IgD-negative memory B cell (primary cell): ENCODE results near the gene GSTA5. TPM values are rescaled to one million over a fixed set of nuclear protein-coding genes. Genes with fewer than 3 reads are reported as not detected.
"Not testable (repeated sequence)": the region's sequence is repeated elsewhere in the genome, so short reads cannot be mapped to it uniquely, and the experiment has no call there.

Source experiments
- H3K27ac Mint-ChIP-seq, 3 donors: one replicate each; pipeline ENCODE4 v1.8.0; 2020 to 2022; ENCODE audit warnings: mild to moderate bottlenecking in 3 of 3, mixed read lengths in 3 of 3, moderate library complexity in 1 of 3
- H3K27me3 Mint-ChIP-seq: one replicate; pipeline ENCODE4 v1.8.0; 2021; ENCODE audit warnings: mixed read lengths
- H3K36me3 Mint-ChIP-seq: one replicate; pipeline ENCODE4 v1.8.0; 2020; ENCODE audit warnings: mild to moderate bottlenecking, mixed read lengths
- H3K4me1 Mint-ChIP-seq, 3 donors: one replicate each; pipeline ENCODE4 v1.8.0; 2020 to 2022; ENCODE audit warnings: mixed read lengths in 3 of 3, mild to moderate bottlenecking in 1 of 3
- H3K4me3 Mint-ChIP-seq, 4 donors: one replicate each; pipeline ENCODE4 v1.8.0; 2020 to 2022; ENCODE audit warnings: mild to moderate bottlenecking in 4 of 4, mixed read lengths in 4 of 4, moderate library complexity in 3 of 4
- H3K9me3 Mint-ChIP-seq, 3 donors: one replicate each; pipeline ENCODE4 v1.8.0; 2020 to 2021; ENCODE audit warnings: mixed read lengths in 3 of 3, mild to moderate bottlenecking in 1 of 3
- polyA plus RNA-seq: library from polyadenylated mRNA; unstranded; fragments of 300-500 nt; fragmentation: Illumina TruSeq; gene quantifications from one replicate; pipeline ENCODE4 v1.2.3, GENCODE V29; 2021

The GSTA5 gene
- polyA plus RNA-seq, 1 donor from 2014 or later: not detected

- H3K27ac Mint-ChIP-seq: no peak overlapping the region
- no peaks in the 10 kb centered on the region for H3K36me3 Mint-ChIP-seq
- H3K9me3 Mint-ChIP-seq: peaks cover 0 to 6% (median 0%) of the 10 kb centered on the region in 3 donors
- no peaks in the 10 kb centered on the region for H3K4me1 Mint-ChIP-seq
- peaks cover 35% of the 10 kb centered on the region for H3K27me3 Mint-ChIP-seq
- no peak overlapping the region for H3K4me3 Mint-ChIP-seq
Measured at GRCh38 chr6:52858416-52858815, 17.8 kb upstream of the GSTA5 start.

- H3K27me3 Mint-ChIP-seq: peaks cover 40% of the 10 kb centered on the region
- not testable (repeated sequence) for H3K9me3 Mint-ChIP-seq, H3K36me3 Mint-ChIP-seq, H3K4me3 Mint-ChIP-seq, H3K27ac Mint-ChIP-seq, H3K4me1 Mint-ChIP-seq
Measured at GRCh38 chr6:52856137-52856536, 15.5 kb upstream of the GSTA5 start.

DNA sequence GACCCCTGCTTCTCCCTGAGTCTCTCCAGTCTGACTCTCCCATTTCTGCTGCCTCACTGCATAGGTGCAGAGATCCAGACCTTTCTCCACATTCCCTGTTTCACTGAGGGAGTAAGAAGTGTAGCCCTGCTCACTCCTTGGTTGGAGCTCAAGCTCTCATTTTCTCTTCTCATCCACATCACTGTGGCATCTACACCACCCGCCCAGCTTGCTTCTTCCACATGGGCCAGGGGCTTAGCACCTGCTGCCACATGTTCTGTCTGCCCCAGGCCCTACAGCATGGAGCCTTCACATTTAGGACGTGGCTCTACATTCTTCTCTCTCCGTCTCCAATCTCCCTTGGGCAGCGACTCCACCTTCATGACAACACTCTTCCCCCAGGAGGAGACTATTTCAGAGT lies 8.5 kb upstream of the GSTA5 start:
- Mint-ChIP-seq H3K9me3 (peaks cover 0 to 5% (median 0%) of the 10 kb centered on the region in 3 donors), H3K27ac (peak overlapping the region in 1 of 3 donors; percentile 60), H3K36me3 (no peaks in the 10 kb centered on the region), H3K4me3 (no peak overlapping the region), H3K27me3 (peaks cover 13% of the 10 kb centered on the region), H3K4me1 (no peaks in the 10 kb centered on the region)

- H3K4me1 Mint-ChIP-seq: no peaks in the 10 kb centered on the region
- peaks cover 0 to 3% (median 0%) of the 10 kb centered on the region in 3 donors for H3K9me3 Mint-ChIP-seq
- H3K4me3 Mint-ChIP-seq: no peak overlapping the region
- H3K27me3 Mint-ChIP-seq: peaks cover 3% of the 10 kb centered on the region
- no peak overlapping the region for H3K27ac Mint-ChIP-seq
- H3K36me3 Mint-ChIP-seq: peaks cover 2% of the 10 kb centered on the region
Measured at GRCh38 chr6:52846002-52846401, 5.4 kb upstream of the GSTA5 start.

DNA sequence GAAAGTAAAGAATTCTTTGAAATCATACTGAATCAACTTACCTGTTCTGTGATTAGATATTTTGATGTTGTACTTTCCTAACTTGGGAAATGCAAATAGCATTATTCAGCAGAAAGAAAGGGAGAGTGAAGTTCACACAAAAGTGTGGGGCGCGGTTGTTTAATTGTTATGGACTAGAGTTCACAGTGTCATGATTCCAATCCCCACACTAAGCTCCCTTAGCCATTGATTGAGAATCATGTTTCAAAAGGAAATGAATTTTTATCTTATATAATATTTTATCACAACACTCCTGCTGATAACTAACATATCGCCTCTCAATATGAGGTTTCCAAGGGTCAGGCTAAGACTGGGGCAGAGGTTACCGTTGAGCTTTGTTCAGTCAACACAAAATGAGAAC lies 3.0 kb upstream of the GSTA5 start:
- Mint-ChIP-seq H3K4me1 (no peaks in the 10 kb centered on the region), H3K9me3 (no peaks in the 10 kb centered on the region), H3K36me3 (peaks cover 2% of the 10 kb centered on the region), H3K27me3 (peaks cover 3% of the 10 kb centered on the region), H3K4me3 (no peak overlapping the region), H3K27ac (no peak overlapping the region)

GRCh38 chr6:52839124-52840055 lies 1.2 kb downstream of the GSTA5 start:
- no peaks in the 10 kb centered on the region for H3K4me1 Mint-ChIP-seq
- H3K36me3 Mint-ChIP-seq: peaks cover 2% of the 10 kb centered on the region
- H3K27me3 Mint-ChIP-seq: peaks cover 20% of the 10 kb centered on the region
- no peaks in the 10 kb centered on the region for H3K9me3 Mint-ChIP-seq
- no peak overlapping the region for H3K27ac Mint-ChIP-seq
- H3K4me3 Mint-ChIP-seq: no peak overlapping the region

DNA sequence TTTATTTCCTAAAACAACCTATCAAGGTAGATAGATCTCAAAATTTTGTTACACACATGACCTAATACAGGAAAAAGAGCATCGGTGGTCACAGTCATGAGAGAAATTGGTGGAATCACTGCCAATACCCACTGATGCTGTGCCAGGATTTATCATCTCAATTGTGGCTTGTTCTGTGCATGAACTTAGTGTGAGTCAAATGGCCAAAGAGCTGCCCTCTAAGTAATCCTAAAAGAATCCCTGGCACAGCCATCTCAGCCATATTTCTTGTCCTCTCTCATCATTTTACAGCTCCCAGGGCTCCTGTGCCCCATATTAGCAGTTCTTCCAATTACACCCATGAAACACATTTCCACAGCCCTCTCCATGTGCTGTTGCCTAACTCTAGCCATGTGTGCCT lies 6.1 kb downstream of the GSTA5 start:
- peaks cover 2% of the 10 kb centered on the region for H3K36me3 Mint-ChIP-seq

GRCh38 chr6:52830869-52831268 lies 9.7 kb downstream of the GSTA5 start:
- H3K4me3 Mint-ChIP-seq, H3K27me3 Mint-ChIP-seq, H3K9me3 Mint-ChIP-seq, H3K4me1 Mint-ChIP-seq, H3K27ac Mint-ChIP-seq, H3K36me3 Mint-ChIP-seq: not testable (repeated sequence)

More for the DNA sequence above, 6.1 kb downstream of the GSTA5 start:
- no peak overlapping the region for H3K27ac Mint-ChIP-seq
- no peaks in the 10 kb centered on the region for H3K9me3 Mint-ChIP-seq
- H3K4me1 Mint-ChIP-seq: no peaks in the 10 kb centered on the region
- H3K27me3 Mint-ChIP-seq: peaks cover 20% of the 10 kb centered on the region
- H3K4me3 Mint-ChIP-seq: no peak overlapping the region

DNA sequence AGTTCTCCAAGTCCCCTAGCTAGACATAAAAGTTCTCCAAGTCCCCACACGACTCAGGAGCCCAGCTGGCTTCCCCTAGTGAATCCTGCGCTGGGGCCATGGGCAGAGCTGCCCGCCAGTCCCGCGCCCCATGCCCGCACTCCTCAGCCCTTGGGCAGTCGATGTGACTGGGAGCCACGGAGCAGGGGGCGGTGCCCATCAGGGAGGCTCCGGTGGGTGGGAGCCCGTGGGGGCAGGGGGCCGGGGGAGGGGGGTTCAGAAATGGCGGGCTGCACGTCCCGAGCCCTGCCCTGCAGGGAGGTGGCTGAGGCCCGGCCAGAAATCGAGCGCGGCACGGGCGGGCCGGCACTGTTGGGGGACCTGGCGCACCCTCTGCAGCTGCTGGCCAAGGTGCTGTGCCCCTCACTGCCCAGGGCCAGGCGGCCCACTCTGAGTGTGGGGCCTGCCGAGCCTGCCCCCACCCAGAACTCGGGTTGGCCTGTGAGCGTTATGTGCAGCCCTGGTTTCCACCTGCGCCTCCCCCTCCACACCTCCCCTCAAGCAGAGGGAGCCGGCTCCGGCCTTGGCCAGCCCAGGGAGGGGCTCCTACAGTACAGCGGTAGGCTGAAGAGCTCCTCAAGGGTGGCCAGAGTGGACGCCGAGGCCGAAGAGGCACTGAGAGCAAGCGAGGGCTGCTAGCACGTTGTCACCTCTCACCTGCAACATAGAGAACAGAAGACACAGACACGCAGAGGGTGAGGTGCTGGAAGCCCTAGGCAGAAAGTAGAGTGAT lies 11.4 kb downstream of the GSTA5 start:
- H3K27me3 Mint-ChIP-seq: peaks cover 2% of the 10 kb centered on the region
- H3K9me3 Mint-ChIP-seq: peaks cover 0 to 2% (median 0%) of the 10 kb centered on the region in 3 donors
- no peak overlapping the region for H3K27ac Mint-ChIP-seq
- no peak overlapping the region for H3K4me3 Mint-ChIP-seq
- H3K4me1 Mint-ChIP-seq: no peaks in the 10 kb centered on the region
- peaks cover 5% of the 10 kb centered on the region for H3K36me3 Mint-ChIP-seq

GRCh38 chr6:52828621-52829020 lies 12.0 kb downstream of the GSTA5 start:
- not testable (repeated sequence) for H3K4me3 Mint-ChIP-seq, H3K9me3 Mint-ChIP-seq, H3K36me3 Mint-ChIP-seq, H3K4me1 Mint-ChIP-seq, H3K27me3 Mint-ChIP-seq
- peak overlapping the region in 1 of 3 donors; percentile 16 for H3K27ac Mint-ChIP-seq

- H3K4me3 Mint-ChIP-seq, H3K9me3 Mint-ChIP-seq, H3K27ac Mint-ChIP-seq, H3K36me3 Mint-ChIP-seq, H3K27me3 Mint-ChIP-seq, H3K4me1 Mint-ChIP-seq: not testable (repeated sequence)
Measured at GRCh38 chr6:52827073-52827783, 13.4 kb downstream of the GSTA5 start.

DNA sequence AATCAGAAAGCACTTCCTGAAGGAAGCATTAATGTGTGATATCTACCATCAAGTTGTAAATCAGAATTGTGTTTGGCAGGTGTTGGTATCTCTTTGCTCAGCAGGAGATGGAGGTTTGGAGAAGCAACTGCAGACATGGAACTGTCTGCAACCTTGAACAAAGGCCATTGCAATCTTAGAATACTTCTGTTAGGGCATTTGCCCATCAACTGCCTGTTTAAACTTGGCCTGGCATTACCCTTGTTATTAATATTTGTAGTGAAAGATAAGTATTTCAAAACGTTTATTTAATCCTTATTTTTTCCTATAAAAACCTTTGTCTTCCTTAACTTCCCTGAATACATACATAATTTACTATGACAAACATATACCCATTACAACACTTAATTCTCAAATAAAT lies 14.1 kb downstream of the GSTA5 start:
- Mint-ChIP-seq H3K9me3 (peaks cover 0 to 10% (median 8%) of the 10 kb centered on the region in 3 donors), H3K4me1 (no peaks in the 10 kb centered on the region), H3K27me3 (peaks cover 2% of the 10 kb centered on the region), H3K27ac (no peak overlapping the region), H3K4me3 (no peak overlapping the region), H3K36me3 (peaks cover 5% of the 10 kb centered on the region)

GRCh38 chr6:52825900-52826459 lies 14.6 kb downstream of the GSTA5 start:
- not testable (repeated sequence) for H3K4me3 Mint-ChIP-seq, H3K27me3 Mint-ChIP-seq, H3K27ac Mint-ChIP-seq, H3K4me1 Mint-ChIP-seq, H3K9me3 Mint-ChIP-seq, H3K36me3 Mint-ChIP-seq

GRCh38 chr6:52825270-52825793 lies 15.3 kb downstream of the GSTA5 start:
- H3K27ac Mint-ChIP-seq, H3K36me3 Mint-ChIP-seq, H3K4me1 Mint-ChIP-seq, H3K27me3 Mint-ChIP-seq, H3K4me3 Mint-ChIP-seq, H3K9me3 Mint-ChIP-seq: not testable (repeated sequence)

GRCh38 chr6:52821842-52822241 lies 18.8 kb downstream of the GSTA5 start:
- Mint-ChIP-seq H3K27me3 (peaks cover 2% of the 10 kb centered on the region), H3K4me3 (no peak overlapping the region), H3K9me3 (peaks cover 0 to 10% (median 8%) of the 10 kb centered on the region in 3 donors)

More at GRCh38 chr6:52821842-52822241, 18.8 kb downstream of the GSTA5 start:
- Mint-ChIP-seq H3K36me3 (peaks cover 3% of the 10 kb centered on the region), H3K4me1 (no peaks in the 10 kb centered on the region), H3K27ac (no peak overlapping the region)
